Measurements from ENCODE around the gene RASA3.

The RASA3 gene

DNA sequence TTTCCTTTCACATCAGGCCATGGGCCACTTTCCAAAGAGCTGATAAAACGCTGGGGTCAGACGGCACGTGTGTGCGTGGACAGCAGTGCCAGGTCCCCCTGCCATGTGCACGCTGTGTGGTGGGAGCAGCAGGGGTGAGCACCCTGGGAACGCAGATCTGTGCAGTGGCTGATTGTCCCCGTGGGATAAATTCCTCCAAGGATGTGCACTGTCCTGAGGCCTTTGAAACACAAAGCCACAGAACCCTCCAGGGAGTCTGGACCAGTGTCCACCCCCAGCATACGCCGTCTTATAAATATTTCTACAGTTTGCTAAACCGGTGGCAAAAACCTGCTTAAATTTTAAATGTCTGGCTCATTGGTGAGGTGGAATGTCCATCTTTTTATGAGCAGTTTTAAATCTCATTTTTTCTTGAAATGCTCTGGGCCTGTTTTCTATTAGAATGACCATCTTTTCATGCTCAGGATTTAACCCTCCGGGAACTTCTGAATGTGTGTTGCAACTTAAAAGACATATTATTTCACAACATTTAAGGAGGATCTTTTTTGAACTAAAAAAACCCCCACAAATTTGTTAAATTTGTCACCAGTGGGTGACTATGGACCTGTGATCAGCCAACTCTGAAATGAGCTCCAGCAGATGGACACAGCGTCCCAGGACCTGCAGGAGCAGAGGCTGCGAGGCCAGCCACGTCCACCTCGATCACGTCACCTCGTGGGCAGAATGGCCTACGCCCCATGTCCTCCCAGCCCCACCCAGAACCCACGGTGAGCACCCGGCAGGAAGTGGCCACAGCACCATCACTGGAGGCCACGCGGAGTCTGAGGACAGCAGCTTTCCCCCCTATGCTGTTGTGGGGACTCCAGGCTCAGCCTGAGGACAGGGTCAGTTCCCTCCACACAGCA lies 68.6 kb downstream of the RASA3 start:
- DNase-seq, result no peak

DNA sequence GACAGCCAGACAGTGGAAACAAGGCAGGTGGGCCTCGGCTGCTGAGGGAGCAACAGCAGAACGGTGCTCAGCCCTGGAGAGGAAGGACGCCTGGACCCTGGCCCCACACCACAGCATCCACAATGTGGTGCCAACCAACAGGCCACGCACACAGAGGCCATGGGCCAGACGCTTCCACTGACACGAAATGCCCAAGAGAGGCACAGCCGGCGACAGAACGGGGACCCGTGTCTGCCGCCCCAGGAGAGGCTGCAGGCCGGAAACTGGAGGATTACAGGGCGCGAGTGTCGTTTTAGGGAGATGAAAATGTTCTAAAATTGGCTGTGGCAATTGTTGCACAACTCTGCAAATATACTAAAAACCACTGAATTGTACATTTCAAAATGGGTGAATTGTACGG lies 69.7 kb downstream of the RASA3 start:
- DNase-seq, result no peak

DNA sequence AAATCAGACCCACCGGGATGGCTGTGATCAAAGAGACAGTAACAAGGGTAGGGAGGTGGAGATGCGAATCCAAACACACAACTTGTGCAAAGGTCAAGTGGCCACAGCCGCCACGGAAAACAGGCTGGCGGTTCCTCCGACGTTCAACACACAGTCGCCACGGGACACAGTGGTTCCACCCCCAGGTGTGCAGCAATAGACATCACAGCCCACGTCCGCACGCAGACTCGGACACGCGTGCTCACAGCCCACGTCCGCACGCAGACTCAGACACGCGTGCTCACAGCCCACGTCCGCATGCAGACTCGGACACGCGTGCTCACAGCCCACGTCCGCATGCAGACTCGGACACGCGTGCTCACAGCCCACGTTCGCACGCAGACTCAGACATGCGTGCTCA lies 70.1 kb downstream of the RASA3 start:
- no peak for DNase-seq

DNA sequence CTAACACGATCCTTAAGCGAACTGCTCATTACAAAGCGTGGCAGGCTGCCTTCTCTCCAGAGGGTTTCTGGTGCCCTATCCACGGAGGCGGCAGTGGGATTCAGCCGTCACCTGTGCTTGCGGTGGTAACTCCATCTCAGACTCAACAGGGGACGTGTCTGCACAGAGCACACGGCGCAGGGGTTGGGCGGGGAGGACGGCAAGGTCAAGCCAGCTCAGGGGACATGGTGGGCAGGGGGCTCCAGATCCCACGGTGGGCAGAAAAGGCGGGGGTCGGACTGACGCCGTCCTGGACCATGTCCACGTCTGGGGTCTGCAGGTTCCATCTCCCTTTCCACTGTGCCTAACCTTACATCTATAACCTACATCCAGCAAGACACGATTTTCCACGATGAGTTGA lies 70.7 kb downstream of the RASA3 start:
- DNase-seq, result no peak

DNA sequence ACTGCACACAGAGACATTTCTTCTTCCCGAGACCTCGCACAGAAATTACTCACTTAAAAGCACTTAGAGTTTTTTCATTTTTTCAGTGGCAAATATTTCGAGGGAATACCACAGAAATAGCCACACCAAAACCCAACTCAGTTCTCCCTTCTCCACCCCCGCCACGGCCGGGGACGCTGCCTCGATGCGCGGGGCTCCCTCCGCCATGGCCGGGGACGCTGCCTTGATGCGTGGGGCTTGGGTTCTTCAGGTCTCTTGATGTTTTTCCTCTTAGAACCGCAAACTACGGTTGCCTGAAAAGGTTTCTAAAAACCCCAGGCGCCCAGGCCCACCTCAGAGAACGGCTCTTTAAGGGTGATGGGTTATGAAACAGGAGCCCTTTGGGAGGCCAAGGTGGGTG lies 71.4 kb downstream of the RASA3 start:
- no peak for DNase-seq

DNA sequence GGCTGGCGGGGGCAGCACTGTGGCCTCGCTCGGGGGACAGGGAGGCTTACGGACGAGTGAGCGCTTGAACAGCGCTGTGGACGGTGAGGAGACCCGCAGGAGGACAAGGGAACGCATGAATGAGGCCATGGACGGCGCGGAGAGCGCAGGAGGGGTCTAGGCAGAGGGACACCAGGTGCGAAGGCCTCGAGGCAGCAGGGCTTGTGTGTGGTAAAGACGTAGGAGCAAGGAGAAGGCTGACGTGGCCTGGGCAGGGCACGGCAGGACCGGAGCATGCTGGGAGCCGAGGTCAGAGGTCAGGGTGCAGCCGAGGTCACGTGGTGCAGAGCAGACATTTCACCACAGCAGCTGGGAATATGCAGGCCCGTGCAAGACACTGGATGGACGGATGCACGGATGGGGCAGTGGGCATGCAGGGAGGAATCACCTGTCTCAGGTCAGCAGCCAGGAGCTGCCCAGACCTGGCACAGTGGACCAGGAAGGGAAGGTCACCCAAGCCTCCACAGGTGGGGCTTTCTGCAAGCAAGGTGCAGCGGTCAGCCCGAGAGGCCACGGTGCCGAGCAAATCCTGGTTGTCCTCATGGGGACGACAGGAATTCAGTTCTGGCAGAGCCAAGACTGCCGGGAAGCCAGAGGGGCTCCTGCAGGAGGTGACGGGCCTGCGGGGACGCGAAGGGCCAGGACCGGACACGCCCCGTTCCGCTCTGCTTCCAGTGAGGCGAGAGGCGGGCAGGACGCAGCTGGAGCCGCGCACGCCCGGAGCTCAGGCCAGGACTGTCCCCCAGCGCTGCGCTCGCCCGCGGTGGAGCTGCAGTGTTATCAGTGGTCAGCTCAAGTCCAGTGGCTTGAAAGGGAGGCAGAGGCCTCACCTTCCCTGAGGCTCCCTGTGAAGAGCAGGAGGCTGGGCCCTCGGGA lies 72.2 kb downstream of the RASA3 start:
- DNase-seq, result no peak

DNA sequence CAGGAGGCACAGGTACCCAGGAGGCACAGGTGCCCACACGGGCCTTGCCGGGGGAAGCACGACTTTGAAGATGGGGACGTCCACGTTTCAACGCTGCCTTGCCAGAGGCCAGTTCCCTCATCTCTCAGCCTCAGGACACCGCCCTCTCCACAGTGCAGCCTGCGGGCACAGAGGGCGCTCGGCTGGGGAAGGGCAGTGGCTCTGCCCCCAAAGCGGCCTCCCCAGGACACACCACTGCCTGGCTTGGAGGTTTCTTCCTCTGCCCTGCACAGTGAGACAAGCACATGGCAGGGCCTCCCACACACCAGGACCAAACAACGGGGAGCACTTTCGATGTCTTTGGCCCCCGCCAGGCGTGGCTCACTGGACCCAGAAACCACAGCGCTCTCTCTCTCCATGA lies 73.0 kb downstream of the RASA3 start:
- no peak for DNase-seq

DNA sequence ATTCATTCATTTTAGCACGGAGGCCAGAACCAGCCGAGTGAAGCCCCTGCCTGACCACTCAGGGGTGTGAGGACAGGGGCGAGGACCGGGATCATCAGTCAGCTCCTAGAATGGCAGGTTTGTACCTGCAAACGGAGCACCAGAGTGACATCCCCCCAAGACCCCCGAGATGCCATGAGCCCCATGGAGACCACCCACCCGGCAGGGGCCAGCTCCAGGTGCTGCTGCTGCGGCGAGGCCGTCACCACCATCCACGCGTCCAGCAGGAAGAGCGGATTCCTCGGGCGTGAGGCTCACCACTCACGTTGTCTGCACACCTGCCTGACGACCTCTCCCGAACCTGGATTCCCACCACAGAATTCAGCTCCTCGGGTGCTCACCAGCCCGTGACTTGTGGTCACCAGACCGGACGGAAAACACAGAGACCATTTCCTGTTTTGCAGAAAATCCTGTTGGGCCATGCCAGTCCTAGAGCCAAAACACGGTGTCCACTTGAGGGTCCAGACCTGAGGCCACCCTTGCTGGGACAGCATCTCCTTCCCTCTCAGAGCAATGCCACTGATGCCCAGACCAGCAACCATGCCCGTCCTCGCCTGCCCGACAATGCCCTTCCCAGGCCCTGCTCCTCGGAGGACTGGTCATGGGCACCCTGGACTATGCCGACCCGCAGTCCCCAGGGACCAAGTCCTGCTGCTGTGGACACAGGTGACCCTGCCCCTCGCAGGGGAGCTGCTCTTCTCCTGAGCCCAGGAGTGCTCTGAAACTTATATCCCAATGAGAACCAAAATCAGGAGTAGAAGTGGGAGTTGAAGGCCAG lies 74.2 kb downstream of the RASA3 start:
- no peak for DNase-seq

DNA sequence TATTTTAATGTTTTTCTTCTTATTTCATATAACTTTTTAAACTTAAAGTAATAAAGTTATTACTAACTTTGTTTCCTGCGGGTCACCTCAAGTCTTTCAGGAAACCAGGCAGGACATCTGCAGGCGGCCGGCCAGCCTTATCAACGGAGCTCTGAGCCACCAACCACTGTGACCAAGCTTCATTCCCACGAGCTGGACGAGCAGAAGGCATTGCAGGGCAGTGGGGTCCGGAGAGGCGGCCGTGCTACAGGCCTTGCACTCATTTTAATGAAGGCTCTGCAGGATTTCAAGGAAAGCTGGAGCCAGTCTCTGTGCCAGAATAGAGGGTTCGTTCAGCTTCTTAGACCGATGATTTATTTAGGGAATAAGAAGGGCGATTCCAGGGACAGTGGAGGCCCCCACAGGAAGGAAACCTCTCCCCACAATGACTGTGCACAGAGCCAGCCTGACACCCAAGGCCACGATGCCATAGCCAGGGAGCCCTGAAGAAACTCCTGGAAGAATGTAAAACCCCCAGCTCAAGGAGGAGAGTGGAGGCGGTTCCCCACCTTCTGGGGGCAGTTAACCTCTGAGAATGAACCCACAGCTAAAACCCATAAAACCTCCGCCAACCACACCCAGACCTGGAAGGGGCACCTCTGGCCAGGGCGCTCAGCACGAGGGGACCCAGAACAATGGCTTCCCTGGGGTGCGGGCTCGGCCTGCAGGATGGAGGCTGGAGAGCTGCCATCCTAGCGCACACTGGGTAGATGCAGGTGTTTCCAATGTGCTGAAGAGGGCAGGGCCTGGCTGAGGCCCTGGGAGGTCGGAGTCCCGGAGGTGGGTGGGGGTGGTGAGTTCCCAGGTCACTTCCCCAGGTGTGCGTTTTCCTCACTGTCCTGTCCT lies 75.0 kb downstream of the RASA3 start:
- DNase-seq, result no peak

DNA sequence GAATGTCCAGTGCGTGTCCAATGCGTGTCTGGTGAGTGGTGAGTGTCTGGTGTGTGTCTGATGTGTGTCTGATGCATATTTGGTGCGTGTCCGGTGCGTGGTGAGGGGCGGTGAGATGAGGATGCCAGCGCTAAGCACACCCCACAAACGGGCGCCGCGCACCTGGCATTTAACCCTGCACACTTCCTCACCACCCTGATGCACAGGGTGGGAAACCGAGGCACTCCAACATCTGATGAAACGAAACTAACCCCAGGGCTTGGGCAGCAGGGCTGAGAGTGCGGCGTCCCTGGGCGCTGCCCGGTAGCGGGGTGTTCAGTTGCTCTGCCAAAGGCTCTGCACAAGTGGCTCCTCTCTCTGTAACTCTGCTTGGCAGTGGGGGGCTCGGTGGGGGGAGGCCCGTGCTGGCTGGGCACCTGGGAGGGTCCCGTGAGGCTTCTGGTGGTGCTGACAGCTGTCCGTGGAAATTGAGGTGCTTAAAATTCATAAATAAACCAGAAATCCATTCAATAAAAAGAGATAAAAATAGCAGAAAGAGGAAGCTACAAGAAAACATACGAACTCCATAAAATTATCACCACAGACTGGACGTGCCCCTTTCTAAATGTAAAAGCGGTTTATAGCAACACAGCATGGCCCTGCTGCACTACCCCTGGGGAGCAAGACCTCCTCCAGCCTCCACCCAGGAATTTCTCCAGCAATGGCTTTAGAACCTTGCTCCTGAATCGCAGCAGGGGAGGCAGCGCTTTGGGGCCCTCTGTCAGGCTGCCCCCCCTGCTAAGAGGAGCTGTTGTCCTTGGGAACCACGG lies 76.0 kb downstream of the RASA3 start:
- DNase-seq, result no peak

DNA sequence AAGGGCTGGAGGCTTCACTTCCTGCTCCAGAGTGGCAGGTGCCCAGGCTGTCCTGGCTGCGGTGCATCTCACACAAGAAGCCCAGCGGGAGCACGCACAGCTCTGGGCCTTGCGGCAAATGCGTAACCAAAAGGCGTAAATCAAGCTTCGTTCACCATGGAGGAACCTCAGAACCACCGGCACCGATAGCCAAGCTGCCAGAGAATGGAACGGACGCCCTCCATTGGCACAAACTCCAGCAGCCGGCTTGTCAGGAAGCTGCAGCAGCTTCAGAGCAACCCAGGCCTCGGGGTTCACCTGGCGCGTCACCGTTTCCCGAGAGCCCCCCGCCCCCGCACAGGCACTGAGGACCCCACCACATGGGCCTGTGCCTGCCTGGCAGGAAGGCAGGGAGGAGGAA lies 76.7 kb downstream of the RASA3 start:
- no peak for DNase-seq

DNA sequence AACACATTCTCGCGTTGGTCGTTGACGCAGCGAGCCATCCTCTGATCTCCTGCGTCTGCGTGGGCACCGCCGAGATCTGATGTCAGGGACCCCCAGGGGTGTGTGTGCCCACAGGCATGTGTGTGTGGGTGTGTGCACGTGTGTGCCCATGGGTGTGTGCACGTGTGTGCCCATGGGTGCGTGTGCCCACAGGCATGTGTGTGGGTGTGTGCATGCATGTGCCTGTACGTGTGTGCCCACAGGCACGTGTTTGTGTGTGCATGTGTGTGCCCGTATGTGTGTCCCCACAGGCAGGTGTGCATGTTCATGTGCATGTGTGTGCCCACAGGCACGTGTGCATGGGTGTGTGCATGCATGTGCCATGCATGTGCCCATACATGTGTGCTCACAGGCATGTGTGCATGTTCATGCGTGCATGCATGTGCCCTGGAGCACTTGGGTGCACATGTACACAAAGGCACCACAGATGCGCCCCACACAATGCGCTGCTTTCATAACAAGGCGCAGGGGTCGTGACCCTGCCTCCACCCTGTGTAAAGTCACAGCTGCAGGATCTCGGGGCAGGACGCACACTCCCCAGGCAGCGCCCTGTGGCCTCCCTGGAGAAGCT lies 77.5 kb downstream of the RASA3 start:
- DNase-seq, result no peak

DNA sequence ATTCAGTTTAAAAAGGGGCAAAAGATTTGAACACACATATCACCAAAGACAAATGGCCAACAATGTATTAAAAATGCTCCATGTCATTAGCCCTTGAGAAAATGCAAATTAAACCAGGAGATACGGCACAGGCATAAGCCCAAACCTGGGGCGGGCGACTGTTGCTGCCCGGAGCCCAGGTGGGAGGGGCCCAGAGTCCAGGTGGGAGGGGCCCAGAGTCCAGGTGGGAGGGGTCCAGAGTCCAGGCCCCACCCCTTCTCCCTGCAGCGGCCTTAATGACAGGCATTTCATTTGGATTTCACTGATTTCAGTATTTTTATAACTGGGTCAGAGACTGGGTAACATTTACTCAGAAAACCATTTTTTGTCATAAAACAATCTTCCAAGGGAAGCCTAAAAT lies 78.2 kb downstream of the RASA3 start:
- no peak for DNase-seq

DNA sequence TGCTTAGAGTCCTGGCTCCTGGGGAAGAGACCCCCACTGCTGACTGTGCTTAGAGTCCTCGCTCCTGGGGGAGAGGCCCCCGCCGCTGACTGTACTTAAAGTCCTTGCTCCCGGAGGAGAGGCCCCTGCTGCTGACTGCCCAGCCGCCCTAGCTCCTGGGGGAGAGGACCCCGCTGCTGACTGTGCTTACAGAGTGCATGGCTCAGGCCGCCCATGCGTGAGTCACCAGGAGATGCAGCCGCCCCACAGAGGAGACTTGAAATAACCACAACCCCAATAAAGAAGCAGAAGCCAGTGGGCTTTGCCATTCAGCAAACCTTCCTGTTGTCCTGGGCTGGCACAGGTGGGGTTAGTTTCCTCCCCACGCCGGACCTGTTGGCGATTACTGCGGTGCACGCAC lies 79.4 kb downstream of the RASA3 start:
- no peak for DNase-seq

DNA sequence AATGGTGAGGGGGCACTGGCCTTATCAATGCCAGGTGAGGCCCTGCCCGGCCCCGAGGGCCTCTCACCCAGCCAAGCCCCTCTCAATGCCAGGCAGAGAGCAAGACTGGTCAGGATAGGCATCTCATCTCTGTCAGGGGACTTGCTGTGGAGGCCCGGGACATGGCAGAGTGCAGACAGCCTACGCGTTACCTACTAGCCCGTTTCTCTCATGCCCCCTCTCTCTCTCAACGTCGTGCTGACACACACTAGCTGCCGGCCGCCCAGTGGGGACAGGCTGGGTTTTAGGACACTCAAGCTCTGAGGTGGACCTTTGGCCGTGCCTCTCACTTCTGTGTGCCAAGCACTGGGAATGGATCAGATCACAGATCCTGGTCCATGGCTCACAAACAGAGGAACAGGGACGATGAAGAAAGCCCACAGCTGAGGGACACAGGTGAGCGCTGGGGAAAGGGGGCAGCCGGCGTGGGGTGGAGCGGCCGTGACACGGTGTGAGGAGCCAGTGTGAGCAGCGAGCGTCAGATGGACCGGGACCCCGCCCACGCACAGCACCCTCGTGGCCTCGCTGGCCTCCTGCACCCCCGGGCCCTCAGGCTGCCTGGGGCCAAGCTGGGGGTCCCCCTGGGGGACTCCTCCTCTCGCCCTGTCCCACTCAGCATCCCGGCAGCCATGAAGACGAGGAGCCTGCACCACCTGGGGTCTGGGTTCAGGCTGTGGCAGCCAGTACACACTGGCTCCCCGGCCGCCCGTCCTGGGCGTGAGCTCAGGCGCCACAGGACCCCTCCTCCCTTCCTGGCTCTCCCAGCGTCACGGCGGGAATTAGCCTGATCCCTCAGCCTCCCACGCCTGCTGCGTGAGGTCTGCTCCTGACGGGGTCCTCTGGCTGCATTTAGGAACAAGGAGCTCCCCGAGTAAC lies 81.6 kb downstream of the RASA3 start:
- DNase-seq, result no peak

DNA sequence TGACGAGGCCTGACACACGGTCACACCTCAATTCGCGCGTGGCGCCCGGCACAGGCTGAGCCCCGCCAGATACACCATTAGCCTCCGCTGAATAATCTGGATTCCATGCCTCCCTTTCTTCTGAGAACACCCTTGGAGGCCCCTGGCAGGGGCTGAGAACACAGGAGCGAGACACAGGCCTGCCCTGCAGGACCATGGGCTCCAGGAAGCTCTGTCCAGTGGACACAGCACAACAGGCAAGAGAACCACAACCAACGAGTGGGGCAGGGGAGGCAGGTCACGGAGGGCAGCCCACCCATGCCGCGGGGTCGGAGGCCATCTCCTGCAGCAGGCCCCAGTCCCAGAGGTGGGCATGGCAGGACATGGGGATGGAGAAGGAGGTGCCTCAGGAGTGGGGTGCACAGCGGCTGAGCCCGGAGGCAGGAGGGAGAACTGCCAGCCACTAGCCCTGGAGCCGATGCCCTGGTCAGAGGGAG lies 82.8 kb downstream of the RASA3 start:
- no peak for DNase-seq

DNA sequence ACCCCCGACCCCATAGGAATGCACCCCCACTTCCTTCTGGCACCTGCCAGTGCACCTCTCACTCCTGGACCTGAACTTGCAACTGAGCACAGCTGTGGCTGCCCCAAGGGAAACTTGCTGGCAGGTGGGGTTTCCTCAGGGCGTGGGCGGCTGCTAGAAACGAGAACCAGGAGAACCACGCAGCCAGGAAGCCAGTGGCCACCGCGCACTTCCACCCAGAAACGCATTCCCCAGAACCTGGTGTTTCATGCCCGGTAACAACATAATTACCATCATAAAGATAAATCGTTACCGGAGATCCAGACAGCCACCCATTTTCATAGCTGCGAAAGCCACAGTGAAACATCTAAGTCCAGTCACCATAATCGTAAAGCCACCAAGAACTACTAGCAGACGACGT lies 83.4 kb downstream of the RASA3 start:
- DNase-seq, result no peak

DNA sequence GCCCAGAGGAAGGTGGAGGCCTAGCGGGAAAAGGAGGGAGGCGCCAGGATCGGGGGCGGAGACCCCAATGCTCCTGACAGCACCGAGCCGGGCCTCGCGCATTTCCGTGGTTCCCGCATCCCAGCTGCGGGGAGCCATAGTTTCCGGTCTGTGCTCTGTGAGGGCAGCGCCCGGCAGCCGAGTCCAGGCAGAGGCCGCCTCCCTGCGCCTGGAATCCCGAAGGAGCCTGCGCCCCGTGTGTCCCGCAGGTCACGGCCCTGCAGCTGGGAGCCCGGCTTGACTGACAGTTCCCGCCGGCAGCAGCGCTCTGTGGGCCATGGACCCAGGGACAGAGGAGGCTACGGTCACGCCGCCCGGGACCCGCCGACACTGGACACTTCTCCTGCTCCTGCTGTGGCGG lies 84.0 kb downstream of the RASA3 start:
- DNase-seq, result no peak

DNA sequence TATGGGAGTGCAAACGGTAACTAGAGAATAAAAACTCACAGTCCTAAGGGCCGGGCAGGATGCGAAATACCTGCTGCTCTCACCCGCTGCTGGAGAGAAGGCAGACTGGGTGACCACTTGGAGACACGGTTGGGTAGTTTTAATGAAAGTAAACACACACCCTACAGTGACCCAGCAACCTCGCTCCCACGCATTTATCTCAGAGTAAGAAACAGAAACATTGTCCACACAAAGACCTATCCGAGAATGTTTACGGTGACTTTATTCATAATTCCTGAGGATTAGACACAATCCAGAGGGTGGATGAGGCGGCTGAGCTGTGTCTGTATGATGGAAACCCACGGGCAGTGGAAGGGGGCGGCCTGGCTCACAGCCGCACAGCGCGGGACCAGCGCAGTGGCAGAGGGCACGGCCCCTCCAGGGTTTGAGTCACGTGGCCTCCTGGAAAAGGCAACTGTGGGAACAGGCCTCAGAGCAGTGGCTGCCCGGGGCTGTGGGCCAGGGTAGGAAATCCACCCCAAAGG lies 85.0 kb downstream of the RASA3 start:
- DNase-seq, result no peak

Measured in NCI-H524 treated with DMSO at 0.1 percent for 48 hours (cell line).